Islet of Langerhans (tissue), 1 donor: ENCODE results near the gene SLC49A3.
"Not testable (repeated sequence)": the region's sequence is repeated elsewhere in the genome, so short reads cannot be mapped to it uniquely, and the experiment has no call there.

Source experiments
- FAIRE-seq: peaks from one replicate; lab custom pipeline; 2011; peaks lifted over from hg19 to GRCh38; lab: Jason Lieb, UNC

SLC49A3 gene

GRCh38 chr4:702618-703048 is 13.7 kb upstream of the SLC49A3 start:
- no peak for FAIRE-seq

GRCh38 chr4:700587-701264 is 11.8 kb upstream of the SLC49A3 start:
- no peak for FAIRE-seq

- FAIRE-seq: no peak
Measured at GRCh38 chr4:699816-700580, 11.0 kb upstream of the SLC49A3 start.

GRCh38 chr4:694341-694940 is 5.5 kb upstream of the SLC49A3 start:
- not testable (repeated sequence) for FAIRE-seq

GRCh38 chr4:692771-693554 is 4.0 kb upstream of the SLC49A3 start:
- FAIRE-seq: no peak

GRCh38 chr4:689723-690122 is 772 bp upstream of the SLC49A3 start:
- no peak for FAIRE-seq

- FAIRE-seq: no peak
Measured at GRCh38 chr4:687971-688853, 739 bp downstream of the SLC49A3 start.

GRCh38 chr4:687048-687970 is 1.6 kb downstream of the SLC49A3 start:
- FAIRE-seq: no peak

GRCh38 chr4:686413-687040 is 2.4 kb downstream of the SLC49A3 start:
- no peak for FAIRE-seq

GRCh38 chr4:685679-686412 is 3.1 kb downstream of the SLC49A3 start:
- no peak for FAIRE-seq

GRCh38 chr4:684623-685327 is 4.2 kb downstream of the SLC49A3 start:
- FAIRE-seq: no peak

- FAIRE-seq: no peak
Measured at GRCh38 chr4:683982-684622, 4.8 kb downstream of the SLC49A3 start.

GRCh38 chr4:683247-683897 is 5.6 kb downstream of the SLC49A3 start:
- no peak for FAIRE-seq

- FAIRE-seq: no peak
Measured at GRCh38 chr4:682490-683172, 6.3 kb downstream of the SLC49A3 start.

- FAIRE-seq: no peak
Measured at GRCh38 chr4:681736-682451, 7.1 kb downstream of the SLC49A3 start.

- no peak for FAIRE-seq
Measured at GRCh38 chr4:680928-681645, 7.9 kb downstream of the SLC49A3 start.
